ENCODE measurements around the gene AIF1L.

AIF1L gene

DNA sequence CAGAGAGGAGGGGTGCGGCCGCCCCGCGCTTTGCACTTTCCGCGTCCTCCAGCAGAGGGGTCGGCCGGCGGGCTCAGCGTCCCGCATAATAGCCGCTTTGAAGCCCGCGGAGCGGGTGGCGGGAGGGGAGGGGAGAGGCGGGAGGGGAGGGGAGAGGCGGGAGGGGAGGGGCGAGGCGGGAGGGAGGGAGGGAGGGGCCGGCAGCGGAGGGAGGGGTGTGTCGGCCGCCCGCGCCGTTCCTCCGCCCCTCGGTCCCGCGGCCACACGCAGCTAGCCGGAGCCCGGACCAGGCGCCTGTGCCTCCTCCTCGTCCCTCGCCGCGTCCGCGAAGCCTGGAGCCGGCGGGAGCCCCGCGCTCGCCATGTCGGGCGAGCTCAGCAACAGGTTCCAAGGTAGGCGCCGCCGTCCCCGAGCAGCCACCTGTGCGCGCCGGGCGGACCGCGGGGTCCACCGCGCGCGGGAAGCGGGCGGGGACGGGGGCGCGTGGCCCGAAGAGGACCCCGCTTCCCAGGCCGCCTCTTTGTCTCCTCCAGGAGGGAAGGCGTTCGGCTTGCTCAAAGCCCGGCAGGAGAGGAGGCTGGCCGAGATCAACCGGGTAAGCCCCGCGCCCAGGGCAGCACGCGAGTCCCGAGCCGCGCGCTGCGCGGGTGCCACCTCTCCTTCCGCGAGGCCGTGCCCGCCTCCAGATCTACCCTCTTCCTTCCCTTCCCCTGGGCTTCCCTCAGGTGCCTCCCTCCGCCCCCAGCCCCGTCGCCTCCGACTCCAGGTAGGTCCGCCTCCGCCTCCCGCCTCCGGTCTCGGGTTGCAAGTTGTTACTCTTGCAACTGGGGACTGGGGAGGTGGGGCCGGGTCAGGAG is at the start of gene AIF1L:
Gene AIF1L (plus strand): TSS at position 263 of the 857 bp plus-strand sequence. CDS start 99 bp downstream, at position 362.
- no peak for DNase-seq

DNA sequence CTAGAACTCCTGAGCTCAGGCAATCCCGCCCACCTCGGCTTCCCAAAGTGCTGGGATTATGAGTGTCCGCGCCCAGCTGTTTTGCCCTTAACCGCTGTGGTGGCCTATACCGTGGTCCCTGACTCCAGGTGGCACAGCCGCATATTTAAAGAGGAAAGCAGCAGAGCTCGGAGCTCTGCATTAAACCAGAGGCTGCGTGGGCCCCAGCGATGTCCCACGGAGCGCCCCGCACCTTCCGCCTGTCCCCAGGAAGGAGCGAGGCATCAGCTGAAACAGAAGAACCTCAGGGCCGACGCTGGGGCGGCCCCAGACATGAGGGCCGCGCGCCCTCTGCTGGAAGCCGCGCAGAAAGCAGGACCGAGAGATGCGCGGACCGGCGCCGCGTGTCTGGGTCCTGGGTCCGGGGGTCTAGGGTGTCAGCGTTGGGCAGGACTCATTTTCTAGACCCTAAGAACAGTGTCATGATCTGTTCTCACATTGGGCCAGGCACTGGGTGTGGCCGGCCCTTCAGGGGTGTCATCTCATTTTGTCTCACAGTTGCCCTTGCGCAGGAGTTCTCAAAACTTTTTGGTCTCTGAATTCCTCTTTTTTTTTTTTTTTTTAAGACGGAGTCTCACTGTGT is 49.6 kb upstream of the AIF1L start:
- DNase-seq = peak; percentile 4

DNA sequence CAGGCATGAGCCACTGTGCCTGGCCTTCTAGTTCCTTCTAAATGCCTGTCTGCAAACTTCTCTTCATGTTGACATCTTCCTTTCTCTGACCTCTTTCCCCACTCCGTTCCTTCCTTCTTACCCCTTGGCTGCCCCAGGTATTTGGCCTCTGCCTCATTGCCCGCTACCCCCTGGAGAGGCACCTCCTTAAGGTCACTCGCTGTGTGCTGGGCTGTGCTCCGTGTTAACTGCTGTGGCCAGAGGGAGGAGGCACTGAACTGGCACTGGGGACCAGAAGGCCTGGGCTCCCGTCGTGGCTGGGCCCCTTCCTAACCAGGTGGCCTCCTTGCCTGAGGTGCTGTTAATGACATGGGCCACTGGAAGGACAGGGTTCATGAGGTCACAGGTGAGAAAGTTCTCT is 48.0 kb upstream of the AIF1L start:
- no peak for DNase-seq

DNA sequence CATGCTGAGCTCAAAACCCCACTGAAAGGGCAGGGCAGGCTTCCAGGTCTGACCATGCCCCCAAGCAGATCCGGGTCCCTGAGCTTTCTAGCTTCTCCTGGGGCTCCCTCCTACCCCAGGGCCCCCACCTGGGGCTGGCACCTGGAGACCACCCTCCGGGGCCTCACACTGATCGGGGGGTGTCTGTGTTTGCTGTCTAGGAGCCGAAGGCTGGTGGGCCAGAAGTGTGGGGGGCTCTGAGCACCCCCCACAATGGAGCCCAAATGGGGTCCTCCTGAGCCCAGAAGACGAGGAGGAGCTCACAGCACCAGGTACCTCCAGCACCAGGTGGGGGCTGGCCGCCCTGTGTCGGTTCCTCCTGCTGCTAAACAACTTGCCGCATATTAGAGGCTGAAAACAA is 47.5 kb upstream of the AIF1L start:
- DNase-seq = no peak

DNA sequence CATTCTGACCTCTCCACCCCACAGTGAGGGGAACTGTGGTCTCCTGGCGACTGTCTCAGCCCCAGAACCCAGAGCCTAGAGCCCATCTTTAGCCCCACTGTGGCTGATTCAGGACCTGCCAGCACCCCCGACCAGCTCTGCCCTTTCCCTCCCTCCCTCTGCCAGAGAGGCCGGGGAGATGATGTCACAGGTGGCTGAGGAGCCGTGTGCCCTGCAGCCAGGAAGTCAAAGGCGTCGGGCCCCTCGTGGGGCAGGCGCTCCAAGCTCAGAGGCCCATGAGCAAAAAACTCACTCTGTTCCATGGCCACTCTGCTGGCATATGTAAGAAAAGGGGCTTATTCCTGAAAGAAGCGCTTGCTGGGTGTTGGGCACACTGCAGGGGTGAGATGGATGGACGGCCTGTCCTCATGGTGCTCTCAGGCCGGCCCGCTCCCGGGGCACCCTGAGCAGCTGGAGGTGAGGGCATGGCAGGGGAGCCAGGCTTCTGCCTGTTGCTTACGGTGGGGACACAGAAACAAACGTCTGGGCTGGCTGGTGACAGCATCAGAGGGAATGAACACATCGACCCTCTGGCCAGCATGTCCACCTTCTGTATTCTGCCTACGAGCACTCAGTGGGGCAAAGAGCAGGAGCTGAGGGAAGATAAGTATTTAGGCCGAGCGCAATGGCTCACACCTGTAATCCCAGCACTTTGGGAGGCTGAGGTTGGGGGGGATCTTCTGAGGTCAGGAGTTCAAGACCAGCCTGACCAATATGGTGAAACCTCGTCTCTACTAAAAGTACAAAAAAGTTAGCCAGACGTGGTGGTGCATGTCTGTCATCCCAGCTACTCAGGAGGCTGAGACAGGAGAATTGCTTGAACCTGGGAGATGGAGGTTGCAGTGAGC is 46.3 kb upstream of the AIF1L start:
- DNase-seq = no peak

DNA sequence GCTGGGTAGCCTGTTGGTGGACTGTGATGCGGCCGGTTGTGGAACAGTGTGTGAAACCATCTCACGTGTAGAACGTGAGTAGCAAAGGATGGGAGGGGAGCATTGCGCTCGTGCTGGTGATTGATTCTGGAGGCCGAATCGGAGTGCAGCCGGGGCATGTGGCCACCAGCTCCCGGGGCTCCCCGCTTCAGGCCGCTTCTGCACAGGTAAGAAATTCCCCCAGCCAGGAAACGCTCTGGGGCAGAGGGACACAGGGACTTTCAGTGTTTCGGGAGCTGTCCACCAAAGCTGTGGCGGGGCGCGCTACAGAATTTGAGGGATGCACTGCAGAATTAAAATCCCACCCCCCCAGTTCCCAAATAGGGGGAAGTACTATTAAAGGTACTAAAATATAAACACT is 45.5 kb upstream of the AIF1L start:
- no peak for DNase-seq

DNA sequence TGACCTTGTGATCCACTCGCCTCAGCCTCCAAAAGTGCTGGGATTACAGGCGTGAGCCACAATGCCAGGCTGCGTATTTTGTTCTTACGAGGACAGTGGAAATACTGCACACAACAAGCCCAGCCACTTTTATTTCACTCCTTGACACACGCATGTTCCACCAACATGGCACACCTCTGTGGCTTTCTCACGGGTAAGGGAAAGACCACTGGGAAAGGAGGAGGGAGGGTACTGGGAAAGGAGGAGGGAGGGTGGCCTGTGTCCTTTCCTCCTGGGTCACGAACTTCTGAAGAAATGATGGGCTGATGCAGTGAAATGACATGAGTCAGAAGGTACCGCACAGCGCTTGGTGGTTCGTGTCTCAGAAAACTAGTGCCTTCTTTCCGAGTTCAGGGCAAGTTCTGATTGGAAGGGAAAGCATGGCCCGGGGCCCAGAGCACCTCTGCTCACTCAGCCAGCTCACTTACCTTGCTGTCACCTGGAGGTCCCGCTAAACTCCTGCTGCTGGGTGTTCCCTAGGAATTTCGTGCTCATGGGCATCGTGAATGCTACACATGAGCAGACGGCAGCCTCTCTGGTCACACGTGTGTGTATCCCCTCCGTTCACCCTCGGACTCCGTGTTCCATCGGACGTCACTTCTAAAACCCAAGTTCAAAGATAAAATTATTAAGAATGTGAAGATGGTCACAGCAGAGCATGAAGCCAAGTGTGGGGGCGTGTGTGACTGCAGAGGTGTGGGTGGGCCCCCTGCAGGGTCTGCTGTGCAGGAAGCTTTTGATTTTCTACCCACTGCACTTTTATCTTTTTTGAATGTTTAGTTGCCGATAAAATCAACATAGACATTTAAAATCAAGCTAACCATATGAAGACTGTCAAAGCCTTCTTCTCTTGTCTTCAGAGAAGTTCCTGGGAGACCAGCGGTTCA is 44.5 kb upstream of the AIF1L start:
- DNase-seq = no peak

DNA sequence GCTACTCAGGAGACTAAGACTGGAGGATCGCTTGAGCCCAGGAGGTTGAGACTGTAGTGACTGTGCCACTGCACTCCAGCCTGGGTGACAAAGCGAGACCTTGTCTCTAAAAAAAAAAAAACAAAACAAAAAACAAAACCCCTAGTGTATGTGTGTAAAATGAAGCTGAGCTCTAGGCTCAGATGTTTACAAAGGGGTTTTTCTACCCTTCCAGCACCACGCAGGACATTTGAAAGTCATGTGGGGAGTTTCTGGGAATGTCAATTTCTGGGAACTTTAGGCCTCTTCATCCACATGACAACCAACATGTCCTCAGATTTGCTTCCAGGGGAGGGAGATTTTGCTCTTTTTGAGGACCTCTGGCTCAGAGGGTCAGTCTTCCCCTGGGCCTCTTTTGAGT is 42.4 kb upstream of the AIF1L start:
- DNase-seq = no peak

DNA sequence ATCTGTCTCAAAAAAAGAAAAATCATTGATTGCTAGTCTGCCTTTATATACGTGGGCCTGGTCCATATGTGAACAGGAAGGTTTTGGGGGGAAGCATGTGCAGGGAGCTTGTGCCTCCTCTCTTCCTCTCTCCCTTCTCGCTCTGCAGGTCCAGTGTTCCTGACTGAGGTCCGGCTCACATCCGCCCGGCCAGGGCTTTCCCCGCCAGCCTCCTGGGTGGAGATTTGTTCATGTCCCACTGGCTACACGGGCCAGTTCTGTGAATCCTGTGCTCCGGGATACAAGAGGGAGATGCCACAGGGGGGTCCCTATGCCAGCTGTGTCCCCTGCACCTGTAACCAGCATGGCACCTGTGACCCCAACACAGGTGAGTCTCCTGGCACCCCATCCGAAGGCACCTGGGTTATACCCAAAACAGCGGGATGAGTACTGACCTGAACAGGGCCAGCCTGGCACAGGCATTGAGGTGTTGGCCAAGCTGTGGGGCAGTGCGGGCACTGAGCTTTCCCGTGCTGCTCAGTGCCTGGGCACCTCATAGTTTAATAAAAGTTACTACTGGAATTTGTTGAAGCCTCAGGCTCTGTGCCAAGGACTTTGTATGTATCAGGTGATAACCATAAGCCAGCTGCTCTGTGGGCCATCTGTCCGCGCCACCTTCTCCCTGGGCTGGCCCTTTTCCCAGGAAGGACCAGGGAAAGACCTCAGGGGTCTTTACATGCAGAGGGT is 39.4 kb upstream of the AIF1L start:
- no peak for DNase-seq

DNA sequence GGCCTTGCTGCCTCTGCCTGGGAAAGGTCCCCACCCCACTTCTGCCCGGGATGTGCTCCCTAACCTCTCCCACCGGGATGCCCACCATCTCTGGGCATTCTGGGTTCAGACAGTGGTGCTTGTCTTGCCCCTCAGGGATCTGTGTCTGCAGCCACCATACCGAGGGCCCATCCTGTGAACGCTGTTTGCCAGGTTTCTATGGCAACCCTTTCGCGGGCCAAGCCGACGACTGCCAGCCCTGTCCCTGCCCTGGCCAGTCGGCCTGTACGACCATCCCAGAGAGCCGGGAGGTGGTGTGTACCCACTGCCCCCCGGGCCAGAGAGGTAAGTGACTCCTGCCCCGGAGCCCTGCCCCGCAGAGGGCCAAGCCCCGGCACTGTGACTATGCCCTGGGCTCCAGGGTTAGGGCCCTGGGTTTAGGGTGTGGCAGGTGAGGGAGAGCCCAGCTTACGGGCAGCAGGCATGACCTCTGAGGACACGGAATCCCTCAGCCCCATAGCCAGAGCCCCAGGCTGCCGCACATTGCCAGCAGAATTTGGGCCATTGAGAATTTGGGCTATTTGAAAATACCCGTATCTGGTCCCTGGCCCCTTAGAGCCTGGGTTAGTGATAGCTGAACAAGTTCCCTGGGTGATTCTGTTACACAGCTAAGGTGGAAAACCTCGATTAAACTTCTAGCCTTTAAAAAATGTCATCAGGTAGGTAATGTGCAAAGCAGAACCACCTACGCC is 35.3 kb upstream of the AIF1L start:
- no peak for DNase-seq

DNA sequence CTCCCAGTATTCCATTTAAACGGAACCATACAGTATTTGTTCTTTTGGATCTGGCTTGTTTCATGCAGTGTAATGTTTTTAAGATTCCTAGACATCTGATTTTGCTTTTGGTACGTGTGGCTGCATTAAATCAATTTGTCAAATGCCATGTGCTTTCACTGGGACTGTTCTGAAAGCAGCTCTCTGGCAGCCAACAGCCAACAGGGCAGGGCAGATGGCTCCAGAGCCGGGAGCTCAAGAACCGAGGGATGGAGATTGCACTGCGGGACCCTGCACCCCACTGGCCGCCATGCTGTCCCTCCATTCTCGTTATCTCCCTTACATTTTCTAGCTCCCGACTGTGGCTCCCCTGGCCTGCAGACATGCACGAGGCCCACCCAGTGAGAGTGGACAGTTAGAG is 33.4 kb upstream of the AIF1L start:
- DNase-seq = no peak

DNA sequence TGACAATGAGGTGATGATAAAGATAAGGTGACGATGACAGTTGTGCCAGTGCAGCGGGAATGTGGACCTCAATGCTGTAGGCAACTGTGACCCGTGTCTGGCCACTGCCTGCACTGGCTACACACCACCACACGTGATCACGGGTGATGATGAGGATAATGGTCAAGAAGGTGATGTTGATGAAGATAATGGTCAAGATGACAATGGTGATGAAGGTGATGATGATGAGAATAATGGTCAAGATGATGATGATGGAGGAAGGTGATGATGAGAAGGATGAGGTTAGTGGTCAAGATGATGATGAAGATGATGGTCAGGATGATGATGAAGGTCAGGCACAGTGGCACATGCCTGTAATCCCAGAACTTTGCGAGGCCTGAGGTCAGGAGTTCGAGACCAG is 30.7 kb upstream of the AIF1L start:
- DNase-seq = no peak

DNA sequence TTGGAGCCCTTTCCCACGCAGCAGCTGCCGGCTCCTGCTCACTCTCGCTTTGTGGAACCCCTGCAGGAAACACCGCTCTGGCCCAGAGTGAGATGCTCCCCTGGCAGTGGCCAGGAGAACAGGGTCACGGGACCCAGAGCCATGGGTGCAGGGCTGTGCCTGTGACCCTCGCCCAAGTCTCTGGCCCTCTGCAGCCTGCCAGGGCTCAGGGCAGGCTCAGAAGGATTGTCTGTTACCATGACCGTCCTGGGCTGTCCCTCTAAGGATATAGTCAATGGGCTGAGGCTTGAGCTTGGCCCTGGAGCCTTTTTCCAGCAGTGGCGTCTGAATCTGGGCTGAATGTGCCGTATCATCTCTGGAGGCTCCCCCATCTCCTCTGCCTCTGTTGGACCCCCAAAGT is 28.7 kb upstream of the AIF1L start:
- DNase-seq = no peak

DNA sequence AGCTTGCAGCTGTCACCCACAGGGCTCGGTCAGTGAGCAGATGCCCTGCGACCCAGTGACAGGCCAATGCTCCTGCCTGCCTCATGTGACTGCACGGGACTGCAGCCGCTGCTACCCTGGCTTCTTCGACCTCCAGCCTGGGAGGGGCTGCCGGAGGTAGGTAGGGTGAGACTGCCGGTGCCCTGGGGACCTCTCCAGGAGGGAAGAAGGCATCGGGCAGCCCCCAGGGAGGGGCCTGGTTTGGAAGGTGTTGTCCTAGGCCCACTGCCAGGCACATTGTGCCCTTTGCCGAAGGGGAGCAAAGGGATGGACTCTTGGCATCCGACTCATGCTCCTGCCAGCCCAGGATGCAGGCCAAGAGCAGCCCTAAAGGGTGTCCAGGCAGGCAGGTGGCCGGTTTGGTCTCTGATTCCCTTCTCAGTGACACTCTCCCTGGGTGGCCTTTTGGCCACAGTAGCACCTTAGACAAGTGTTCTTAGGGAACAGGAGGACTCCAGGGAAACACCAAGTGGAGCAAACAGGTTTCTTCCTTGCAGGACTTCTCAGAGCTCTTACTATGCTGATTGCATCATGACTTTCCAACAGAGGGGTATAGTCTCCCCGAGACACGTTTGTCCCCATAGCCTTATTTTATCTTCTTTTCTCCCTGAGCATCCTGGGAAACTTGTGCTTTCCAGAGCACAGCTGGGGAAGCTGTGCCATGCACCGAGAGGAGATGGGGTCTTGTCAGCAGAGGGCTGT is 28.1 kb upstream of the AIF1L start:
- DNase-seq = no peak

DNA sequence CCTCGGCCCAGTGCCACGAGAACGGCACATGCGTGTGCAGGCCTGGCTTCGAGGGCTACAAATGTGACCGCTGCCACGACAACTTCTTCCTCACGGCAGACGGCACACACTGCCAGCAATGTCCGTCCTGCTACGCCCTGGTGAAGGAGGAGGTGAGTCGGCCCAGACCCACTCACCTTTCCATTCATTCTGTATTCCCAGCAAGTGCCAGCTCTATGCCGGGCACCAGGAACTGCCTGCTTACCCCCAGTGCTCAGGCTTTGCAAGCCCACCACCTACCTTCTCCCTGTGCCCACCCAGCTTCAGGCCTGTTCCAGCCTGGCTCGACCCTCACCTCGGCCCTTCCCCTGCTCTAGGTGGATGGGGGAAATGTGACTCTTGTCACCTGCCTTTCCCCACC is 26.6 kb upstream of the AIF1L start:
- no peak for DNase-seq

DNA sequence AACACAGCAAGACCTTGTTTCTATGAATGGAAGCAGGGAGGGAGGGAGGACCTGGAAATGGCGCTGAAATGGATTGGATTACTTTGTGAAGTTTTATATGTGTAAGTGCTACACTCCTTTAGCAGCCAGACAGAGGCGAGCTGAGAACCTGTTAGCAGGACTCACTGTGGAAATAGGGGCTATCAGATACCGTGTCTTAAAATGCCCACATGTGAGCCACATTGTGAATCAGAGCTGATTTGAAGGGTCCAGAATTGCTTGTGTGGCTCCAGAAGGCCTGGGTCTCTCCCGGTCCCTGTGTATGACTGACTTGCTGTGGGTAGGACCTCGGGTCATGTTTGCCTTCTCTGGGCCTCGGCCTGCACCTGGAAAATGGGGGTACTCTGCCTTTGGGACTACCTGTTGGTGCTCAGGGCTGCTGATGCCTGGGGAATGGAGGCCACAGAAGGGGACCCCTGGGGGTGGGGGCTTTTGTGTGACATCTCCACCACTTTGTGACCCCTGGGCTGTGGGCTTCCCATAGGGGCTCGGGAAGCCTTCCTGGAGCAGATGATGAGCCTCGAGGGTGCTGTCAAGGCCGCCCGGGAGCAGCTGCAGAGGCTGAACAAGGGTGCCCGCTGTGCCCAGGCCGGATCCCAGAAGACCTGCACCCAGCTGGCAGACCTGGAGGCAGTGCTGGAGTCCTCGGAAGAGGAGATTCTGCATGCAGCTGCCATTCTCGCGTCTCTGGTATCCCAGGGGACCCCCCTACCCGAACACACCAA is 24.0 kb upstream of the AIF1L start:
- no peak for DNase-seq

DNA sequence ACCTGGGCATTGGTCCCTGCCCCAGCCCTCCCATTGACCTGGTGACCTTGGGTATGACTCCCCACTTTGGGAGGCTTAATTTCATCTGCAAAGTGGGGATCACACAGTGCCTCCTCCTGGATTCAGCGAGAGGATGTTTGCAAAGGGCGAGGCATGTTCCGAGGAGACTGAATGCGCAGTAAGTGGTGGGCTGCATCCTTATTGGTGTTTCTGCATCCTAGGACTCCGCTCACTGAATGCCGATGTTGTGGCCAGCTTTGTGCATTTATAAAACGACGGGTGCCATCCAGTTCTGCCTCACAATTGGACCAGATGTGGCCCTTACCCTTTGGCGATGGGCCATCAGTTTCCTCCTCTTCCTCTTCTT is 23.5 kb upstream of the AIF1L start:
- DNase-seq = no peak

DNA sequence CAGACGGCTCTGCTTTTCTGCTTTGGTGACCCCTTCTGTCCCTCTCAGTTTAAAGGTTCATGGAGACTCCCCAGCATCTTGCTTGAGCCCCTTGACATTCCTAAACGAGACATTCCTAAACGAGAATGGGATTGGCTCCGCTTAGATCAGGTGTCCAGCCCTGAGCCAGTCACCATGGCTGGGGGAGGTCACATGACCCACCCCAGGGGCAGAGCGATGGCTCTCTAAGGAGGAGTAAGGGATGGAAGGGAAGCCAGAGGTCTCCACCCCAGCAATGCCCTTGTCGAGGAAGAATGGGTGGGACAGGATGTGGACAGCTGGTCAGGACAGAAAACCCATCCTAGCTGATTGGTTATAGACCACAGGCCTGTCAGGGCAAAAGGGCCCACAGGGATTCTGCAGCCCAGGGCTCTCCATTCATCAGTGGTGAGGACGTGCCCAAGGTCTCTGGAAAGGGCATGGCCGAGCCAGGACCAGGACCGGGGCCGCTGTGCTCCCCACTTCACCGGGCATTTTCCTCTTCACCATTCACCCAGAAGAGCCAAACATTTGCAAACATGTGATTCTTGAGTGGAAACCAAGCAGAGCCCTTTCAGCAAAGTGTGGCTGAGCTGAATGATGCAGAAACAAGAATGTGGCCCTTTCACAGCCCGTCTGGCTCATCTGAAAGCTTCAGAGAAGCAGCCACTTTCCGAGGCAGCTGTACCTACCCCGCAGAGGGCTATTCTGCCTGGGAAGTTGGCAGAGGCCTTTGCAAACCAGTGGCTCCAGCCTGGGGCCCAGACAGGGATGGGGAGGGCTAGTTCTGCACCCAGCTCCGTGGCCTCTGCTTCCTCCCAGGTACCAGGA is 19.8 kb upstream of the AIF1L start:
- DNase-seq = no peak

Measured in SIG-M5 (cell line).